ENCODE results near the gene PDLIM5.

- no peak for TF ChIP-seq CTCF (IDR thresholded peaks at IDR 0.05 in 4 of 5, conservative IDR thresholded peaks at IDR 0.05 in 1 of 5)
- no peak for TF ChIP-seq POLR2A (IDR thresholded peaks at IDR 0.05)
Observed at GRCh38 chr4:94470132-94470531, 18.4 kb downstream of the PDLIM5 start.
